ENCODE data around the gene DSCAML1.

DNA sequence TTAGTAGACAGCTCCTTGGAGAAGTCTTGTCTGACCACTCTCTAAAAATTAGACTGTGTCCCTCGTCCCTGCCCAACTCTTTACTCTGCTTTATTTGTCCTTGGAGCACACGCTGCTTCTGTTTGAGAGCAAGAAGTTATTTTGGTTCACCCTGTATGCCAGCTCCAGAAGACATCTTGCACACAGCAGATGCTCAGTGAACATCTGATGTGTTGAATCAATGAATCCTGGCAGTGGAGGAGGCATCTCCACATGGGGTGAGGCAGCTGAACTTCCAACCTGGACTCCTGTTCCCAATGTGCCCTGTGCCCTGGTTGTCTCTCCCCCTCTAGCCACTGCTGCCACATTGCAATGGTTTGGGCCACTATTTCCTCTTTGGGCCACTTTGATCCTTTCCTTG lies 255.8 kb downstream of the DSCAML1 start:
- no peak for TF ChIP-seq EZH2 (IDR thresholded peaks at IDR 0.05; ENCODE audit: low read length, unreplicated experiment)
- TF ChIP-seq, protein P1, sequence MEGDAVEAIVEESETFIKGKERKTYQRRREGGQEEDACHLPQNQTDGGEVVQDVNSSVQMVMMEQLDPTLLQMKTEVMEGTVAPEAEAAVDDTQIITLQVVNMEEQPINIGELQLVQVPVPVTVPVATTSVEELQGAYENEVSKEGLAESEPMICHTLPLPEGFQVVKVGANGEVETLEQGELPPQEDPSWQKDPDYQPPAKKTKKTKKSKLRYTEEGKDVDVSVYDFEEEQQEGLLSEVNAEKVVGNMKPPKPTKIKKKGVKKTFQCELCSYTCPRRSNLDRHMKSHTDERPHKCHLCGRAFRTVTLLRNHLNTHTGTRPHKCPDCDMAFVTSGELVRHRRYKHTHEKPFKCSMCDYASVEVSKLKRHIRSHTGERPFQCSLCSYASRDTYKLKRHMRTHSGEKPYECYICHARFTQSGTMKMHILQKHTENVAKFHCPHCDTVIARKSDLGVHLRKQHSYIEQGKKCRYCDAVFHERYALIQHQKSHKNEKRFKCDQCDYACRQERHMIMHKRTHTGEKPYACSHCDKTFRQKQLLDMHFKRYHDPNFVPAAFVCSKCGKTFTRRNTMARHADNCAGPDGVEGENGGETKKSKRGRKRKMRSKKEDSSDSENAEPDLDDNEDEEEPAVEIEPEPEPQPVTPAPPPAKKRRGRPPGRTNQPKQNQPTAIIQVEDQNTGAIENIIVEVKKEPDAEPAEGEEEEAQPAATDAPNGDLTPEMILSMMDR (conservative IDR thresholded peaks at IDR 0.05; ENCODE audit: low read depth, low read length): no peak
